ENCODE data around the gene WWOX. TPM values are rescaled to one million over a fixed set of nuclear protein-coding genes. Genes with fewer than 3 reads are reported as not detected.

Gene WWOX
- total RNA-seq: 13.6 and 30.0 TPM in 2 replicates

DNA sequence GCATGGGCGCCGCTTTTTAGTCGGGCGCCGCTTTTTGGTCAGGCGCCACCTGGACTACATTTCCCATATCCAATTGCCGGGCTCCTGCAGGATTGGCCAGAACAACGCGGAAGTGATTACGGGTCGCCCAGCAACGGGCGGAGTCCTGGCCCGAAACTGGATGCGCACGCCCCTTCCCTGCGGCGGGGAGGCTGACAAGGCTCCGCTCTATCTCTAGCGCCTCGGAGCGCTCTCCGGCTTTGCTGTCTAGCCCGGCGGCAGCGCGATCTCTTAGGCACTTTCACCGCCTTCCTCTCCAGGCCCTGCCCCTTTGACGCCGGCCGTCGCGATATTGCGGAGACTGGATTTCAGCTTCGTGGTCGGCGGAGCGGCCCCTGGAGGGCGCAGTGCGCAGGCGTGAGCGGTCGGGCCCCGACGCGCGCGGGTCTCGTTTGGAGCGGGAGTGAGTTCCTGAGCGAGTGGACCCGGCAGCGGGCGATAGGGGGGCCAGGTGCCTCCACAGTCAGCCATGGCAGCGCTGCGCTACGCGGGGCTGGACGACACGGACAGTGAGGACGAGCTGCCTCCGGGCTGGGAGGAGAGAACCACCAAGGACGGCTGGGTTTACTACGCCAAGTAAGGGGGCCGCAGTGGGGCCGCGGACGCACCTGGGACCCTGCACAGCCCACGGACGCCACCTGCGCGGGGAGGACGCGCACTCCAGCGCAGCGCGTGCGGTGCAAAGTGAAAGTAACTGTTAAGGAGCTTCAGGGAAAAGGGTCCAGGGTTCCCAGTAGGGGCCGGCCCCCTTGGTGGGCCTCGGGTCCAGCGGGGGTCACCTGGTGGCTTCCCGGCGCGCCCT is at the start of gene WWOX:
WWOX (plus strand) TSS at position 384 of the 841 bp plus-strand sequence.

Other genes with a start within 250 kb of the WWOX start
- gene CLEC3A, start 77.1 kb upstream of the WWOX start, total RNA-seq: not detected in 2 replicates

All from cardiac ventricle fibroblast (primary cell).